PC-9 (cell line): ENCODE data around the gene ARID5A.

Experiments used
- CTCF ChIP-seq: fragments of 200-600 bp; sonication (generic); conservative IDR thresholded peaks from 2 replicates; pipeline ENCODE4 v1.6.1; 2017; ENCODE audit warnings: mixed run types, antibody characterized with exemption, mild to moderate bottlenecking, moderate library complexity
- EZH2 ChIP-seq: fragments of 200-600 bp; sonication (generic); IDR thresholded peaks from 2 replicates; pipeline ENCODE4 v1.8.0; 2017; ENCODE audit warnings: antibody characterized with exemption, low read depth

DNA sequence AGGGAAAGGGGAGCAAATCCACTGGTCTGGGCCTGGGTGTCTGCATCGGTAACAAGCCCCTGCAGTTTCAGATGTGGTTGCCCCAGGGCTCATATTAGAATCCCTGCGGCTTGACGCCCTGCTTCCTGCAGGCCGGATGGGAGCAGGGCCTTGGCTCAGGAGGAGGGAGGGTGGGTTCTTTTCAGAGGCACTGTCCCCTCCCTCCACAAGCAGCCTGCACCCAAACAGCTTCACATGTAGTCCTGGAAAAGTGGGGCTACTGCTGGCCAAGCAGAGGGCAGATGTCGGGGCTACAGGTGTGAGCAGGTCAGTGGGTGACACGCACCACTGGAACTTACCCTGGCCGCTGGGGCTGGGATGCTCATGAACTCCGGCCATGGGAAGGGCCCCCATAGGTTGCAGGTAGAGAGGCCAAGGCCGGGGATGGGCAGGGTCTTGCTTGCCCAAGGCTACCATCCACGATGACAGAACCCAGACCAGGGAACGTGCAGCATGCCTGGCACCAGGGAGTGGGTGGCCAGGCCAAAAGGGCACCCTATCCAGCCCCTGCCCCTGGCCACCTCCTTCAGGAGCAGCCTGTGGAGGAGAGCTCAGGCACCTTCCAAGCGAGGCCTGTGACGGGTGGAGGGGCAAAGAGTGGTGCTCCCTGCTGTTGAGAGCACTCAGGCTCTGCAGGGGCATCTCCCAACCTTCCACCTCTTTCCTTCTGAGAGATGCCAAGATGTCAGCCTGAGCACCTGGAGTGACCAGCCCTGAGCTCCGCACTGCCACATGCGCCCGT is 16.8 kb downstream of the ARID5A start:
- TF ChIP-seq CTCF (no peak), EZH2 (no peak)
